ENCODE measurements around the gene IFI30. TPM values are rescaled to one million over a fixed set of nuclear protein-coding genes. Genes with fewer than 3 reads are reported as not detected.

IFI30 gene
- total and polyA plus RNA-seq, 4 donors = 60.2 to 130 (median 109) TPM

DNA sequence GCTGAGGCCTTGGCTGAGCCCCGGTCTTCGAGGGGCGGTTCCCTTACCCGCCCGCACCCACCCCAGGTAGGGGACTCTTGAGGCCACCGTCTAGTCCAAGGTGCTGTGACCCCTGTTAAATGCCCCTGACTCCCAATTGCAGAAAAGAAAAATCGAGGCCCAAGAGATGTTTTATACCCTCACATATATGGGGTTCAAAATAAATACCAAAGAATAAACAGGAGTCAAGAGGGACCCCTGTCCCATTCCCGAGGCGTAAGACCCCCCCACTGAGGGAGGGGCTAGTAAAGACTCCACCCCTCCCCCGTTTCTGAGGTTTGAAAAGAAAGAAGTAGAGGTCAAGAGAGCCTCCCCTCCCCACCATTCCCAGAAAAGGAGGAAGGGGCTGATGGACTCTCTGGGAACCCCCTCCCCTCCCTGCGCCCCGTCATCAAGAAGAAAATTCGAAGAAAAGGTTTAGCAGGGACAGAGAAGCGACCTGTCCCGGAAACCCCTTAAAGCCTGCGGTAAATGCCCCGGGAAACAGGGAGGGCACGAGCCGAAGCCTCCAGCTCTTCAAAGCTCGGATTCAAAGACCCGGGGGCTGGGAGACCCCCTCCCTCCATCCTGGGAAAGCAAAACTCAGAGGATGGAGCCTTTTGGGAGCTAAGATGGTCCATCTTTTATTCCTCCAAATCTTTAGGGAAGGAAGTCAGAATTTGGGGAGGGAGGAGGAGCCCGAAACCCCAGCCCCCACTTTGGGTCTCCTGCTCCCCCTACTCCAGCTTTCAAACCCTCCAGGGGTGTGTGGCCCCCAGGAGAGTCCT, 31.0 kb downstream of the IFI30 start:
- Histone ChIP-seq H3K36me3 (ENCODE audit: control insufficient read depth in 4 of 4, insufficient read depth in 3 of 4, low read depth in 1 of 4, low read length in 3 of 4) (peaks cover 0 to 3% (median 0%) of the 10 kb centered on the region in 4 donors), H3K27me3 (ENCODE audit: control insufficient read depth in 4 of 4, insufficient read depth in 4 of 4, low read length in 3 of 4) (no peaks in the 10 kb centered on the region), H3K4me1 (ENCODE audit: control insufficient read depth in 4 of 4, insufficient read depth in 4 of 4, low read length in 3 of 4) (peaks cover 7 to 20% (median 13%) of the 10 kb centered on the region in 4 donors), H3K27ac (ENCODE audit: low read depth in 1 of 2, low read length in 2 of 2) (peak overlapping the region; percentile 81 to 89), H3K9me3 (ENCODE audit: control insufficient read depth in 4 of 4, low read length in 3 of 4) (no peaks in the 10 kb centered on the region), H3K9ac (ENCODE audit: low read depth in 1 of 2, low read length in 2 of 2) (peak overlapping the region; percentile 75 to 96), H3K4me3 (ENCODE audit: low read depth in 1 of 3, low read length in 3 of 3) (peak overlapping the region; percentile 60 to 65 (median 62))
- no peak for DNase-seq (ENCODE audit: low spot score)
- under 1% methylated on average over 22 of the region's 22 CpGs for WGBS
- TF ChIP-seq HNF4A (conservative IDR thresholded peaks at IDR 0.05) = peak; percentile 51 to 68
- no peak for TF ChIP-seq FOXA2 (IDR thresholded peaks at IDR 0.05)
- TF ChIP-seq EGR1 (IDR thresholded peaks at IDR 0.05; ENCODE audit: low read depth in 2 of 2) = no peak
- TF ChIP-seq TAF1 (conservative IDR thresholded peaks at IDR 0.05) = no peak
- TF ChIP-seq, protein P1, sequence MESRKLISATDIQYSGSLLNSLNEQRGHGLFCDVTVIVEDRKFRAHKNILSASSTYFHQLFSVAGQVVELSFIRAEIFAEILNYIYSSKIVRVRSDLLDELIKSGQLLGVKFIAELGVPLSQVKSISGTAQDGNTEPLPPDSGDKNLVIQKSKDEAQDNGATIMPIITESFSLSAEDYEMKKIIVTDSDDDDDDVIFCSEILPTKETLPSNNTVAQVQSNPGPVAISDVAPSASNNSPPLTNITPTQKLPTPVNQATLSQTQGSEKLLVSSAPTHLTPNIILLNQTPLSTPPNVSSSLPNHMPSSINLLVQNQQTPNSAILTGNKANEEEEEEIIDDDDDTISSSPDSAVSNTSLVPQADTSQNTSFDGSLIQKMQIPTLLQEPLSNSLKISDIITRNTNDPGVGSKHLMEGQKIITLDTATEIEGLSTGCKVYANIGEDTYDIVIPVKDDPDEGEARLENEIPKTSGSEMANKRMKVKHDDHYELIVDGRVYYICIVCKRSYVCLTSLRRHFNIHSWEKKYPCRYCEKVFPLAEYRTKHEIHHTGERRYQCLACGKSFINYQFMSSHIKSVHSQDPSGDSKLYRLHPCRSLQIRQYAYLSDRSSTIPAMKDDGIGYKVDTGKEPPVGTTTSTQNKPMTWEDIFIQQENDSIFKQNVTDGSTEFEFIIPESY (IDR thresholded peaks at IDR 0.05) = peak; percentile 1
- TF ChIP-seq NR2F2 (IDR thresholded peaks at IDR 0.05) = peak; percentile 37
- TF ChIP-seq, protein P2, sequence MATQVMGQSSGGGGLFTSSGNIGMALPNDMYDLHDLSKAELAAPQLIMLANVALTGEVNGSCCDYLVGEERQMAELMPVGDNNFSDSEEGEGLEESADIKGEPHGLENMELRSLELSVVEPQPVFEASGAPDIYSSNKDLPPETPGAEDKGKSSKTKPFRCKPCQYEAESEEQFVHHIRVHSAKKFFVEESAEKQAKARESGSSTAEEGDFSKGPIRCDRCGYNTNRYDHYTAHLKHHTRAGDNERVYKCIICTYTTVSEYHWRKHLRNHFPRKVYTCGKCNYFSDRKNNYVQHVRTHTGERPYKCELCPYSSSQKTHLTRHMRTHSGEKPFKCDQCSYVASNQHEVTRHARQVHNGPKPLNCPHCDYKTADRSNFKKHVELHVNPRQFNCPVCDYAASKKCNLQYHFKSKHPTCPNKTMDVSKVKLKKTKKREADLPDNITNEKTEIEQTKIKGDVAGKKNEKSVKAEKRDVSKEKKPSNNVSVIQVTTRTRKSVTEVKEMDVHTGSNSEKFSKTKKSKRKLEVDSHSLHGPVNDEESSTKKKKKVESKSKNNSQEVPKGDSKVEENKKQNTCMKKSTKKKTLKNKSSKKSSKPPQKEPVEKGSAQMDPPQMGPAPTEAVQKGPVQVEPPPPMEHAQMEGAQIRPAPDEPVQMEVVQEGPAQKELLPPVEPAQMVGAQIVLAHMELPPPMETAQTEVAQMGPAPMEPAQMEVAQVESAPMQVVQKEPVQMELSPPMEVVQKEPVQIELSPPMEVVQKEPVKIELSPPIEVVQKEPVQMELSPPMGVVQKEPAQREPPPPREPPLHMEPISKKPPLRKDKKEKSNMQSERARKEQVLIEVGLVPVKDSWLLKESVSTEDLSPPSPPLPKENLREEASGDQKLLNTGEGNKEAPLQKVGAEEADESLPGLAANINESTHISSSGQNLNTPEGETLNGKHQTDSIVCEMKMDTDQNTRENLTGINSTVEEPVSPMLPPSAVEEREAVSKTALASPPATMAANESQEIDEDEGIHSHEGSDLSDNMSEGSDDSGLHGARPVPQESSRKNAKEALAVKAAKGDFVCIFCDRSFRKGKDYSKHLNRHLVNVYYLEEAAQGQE (IDR thresholded peaks at IDR 0.05) = peak; percentile 49
- TF ChIP-seq, protein P3, sequence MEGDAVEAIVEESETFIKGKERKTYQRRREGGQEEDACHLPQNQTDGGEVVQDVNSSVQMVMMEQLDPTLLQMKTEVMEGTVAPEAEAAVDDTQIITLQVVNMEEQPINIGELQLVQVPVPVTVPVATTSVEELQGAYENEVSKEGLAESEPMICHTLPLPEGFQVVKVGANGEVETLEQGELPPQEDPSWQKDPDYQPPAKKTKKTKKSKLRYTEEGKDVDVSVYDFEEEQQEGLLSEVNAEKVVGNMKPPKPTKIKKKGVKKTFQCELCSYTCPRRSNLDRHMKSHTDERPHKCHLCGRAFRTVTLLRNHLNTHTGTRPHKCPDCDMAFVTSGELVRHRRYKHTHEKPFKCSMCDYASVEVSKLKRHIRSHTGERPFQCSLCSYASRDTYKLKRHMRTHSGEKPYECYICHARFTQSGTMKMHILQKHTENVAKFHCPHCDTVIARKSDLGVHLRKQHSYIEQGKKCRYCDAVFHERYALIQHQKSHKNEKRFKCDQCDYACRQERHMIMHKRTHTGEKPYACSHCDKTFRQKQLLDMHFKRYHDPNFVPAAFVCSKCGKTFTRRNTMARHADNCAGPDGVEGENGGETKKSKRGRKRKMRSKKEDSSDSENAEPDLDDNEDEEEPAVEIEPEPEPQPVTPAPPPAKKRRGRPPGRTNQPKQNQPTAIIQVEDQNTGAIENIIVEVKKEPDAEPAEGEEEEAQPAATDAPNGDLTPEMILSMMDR (IDR thresholded peaks at IDR 0.05; ENCODE audit: low read depth, low read length, missing input control) = no peak
- TF ChIP-seq JUND (IDR thresholded peaks at IDR 0.05) = peak in 1 of 2 donors; percentile 5
- TF ChIP-seq HNF4G (IDR thresholded peaks at IDR 0.05) = no peak
- TF ChIP-seq RXRA (IDR thresholded peaks at IDR 0.05) = peak; percentile 40 to 53

DNA sequence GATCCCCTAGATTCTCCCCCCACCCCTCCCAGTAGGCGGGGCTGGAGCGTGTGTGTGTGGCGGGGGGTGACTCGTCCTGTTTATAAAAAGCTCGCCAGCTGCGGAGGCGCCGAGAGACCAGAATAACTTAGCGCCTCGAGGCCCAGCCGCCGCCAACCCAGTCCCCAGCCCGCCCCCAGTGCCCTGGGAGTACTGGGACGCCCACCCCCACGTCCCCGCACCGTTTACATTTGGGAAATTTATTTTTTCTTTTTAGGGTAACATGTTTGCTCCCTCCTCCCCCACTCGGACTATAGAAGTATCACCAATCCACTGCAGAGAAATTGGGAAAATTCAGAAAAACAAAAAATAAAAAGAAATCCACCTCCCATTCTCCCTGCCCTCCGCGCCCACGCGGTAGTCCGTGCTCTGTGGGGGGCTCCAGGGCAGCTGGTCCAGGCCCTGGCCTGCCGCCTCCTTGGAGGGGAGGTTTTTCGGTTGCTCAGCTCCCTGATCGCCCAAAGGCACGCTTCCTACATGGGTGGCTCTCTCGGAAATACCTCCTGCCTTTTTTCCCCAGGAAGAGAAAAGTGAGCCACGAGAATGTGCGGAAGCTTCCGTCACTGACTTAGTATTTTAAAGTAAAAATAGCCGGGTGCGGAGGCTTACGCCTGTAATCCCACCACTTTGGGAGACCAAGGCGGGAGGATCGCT, 31.7 kb downstream of the IFI30 start:
- Histone ChIP-seq H3K27ac (ENCODE audit: low read depth in 1 of 2, low read length in 2 of 2) (peak overlapping the region; percentile 81 to 89), H3K36me3 (ENCODE audit: control insufficient read depth in 4 of 4, insufficient read depth in 3 of 4, low read depth in 1 of 4, low read length in 3 of 4) (peaks cover 0 to under 1% (median 0%) of the 10 kb centered on the region in 4 donors), H3K4me3 (ENCODE audit: low read depth in 1 of 3, low read length in 3 of 3) (peak overlapping the region in 2 of 3 donors; percentile 62 to 65), H3K27me3 (ENCODE audit: control insufficient read depth in 4 of 4, insufficient read depth in 4 of 4, low read length in 3 of 4) (no peaks in the 10 kb centered on the region), H3K9me3 (ENCODE audit: control insufficient read depth in 4 of 4, low read length in 3 of 4) (no peaks in the 10 kb centered on the region), H3K9ac (ENCODE audit: low read depth in 1 of 2, low read length in 2 of 2) (peak overlapping the region; percentile 75 to 96), H3K4me1 (ENCODE audit: control insufficient read depth in 4 of 4, insufficient read depth in 4 of 4, low read length in 3 of 4) (peaks cover 7 to 20% (median 13%) of the 10 kb centered on the region in 4 donors)
- DNase-seq (ENCODE audit: low spot score) = peak; percentile 63
- WGBS = 37% methylated on average over 36 of the region's 36 CpGs
- TF ChIP-seq YY1 (IDR thresholded peaks at IDR 0.05) (no peak), FOXA2 (IDR thresholded peaks at IDR 0.05) (no peak), SP1 (IDR thresholded peaks at IDR 0.05) (no peak), TAF1 (conservative IDR thresholded peaks at IDR 0.05) (no peak), GABPA (IDR thresholded peaks at IDR 0.05 in 1 of 2, conservative IDR thresholded peaks at IDR 0.05 in 1 of 2) (no peak), FOXA1 (IDR thresholded peaks at IDR 0.05) (no peak), RXRA (IDR thresholded peaks at IDR 0.05) (no peak), RAD21 (IDR thresholded peaks at IDR 0.05) (no peak), HNF4G (IDR thresholded peaks at IDR 0.05) (no peak), HNF4A (conservative IDR thresholded peaks at IDR 0.05) (no peak), EGR1 (IDR thresholded peaks at IDR 0.05; ENCODE audit: low read depth in 2 of 2) (no peak)
- TF ChIP-seq, protein P2 (IDR thresholded peaks at IDR 0.05) = no peak
- TF ChIP-seq, protein P4, sequence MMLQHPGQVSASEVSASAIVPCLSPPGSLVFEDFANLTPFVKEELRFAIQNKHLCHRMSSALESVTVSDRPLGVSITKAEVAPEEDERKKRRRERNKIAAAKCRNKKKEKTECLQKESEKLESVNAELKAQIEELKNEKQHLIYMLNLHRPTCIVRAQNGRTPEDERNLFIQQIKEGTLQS (IDR thresholded peaks at IDR 0.05) = no peak
- TF ChIP-seq, protein P5, sequence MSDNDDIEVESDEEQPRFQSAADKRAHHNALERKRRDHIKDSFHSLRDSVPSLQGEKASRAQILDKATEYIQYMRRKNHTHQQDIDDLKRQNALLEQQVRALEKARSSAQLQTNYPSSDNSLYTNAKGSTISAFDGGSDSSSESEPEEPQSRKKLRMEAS (IDR thresholded peaks at IDR 0.05) = no peak
